ENCODE results near the gene SMCO3.

The SMCO3 gene

DNA sequence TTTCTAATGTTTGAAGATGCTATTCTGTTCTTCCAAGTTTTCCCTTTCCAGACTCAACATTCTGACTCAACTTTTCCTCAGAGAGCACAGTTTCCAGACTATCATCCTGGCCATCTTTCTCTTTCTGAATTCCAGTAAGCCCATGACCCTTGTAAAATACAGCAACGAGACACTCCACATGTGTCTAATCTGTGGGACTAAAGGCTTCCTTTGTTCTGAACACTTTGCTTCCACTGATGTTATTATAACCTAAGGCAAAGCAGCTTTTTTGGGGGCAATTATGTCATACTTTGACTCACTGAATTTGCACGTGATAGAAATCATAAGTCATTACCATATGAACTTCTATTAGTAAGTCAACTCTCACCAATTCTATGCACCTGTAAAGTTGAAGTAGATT lies 35.7 kb upstream of the SMCO3 start:
- CTCF ChIA-PET, result interaction anchor here (1.0 kb wide), 1 partner anchor 44 kb away, joined by 3 read pairs; no protein-coding TSS in a partner anchor
- H3K27me3 ChIP-seq (replicated peaks in 2 of 5; ENCODE audit: control insufficient read depth in 4 of 5, insufficient read depth in 5 of 5, low read length in 4 of 5), result no peaks in the 10 kb centered on the region
- no peak overlapping the region for H3K27ac ChIP-seq (ENCODE audit: insufficient read depth in 1 of 2, low read depth in 1 of 2, low read length in 2 of 2, poor library complexity in 1 of 2, severe bottlenecking in 2 of 2)
- H3K9me3 ChIP-seq (ENCODE audit: control extremely low read depth in 1 of 5, control insufficient read depth in 4 of 5, insufficient read depth in 2 of 5, low read depth in 1 of 5, low read length in 4 of 5), result no peaks in the 10 kb centered on the region
- 100% methylated on average over 2 of the region's 2 CpGs for WGBS (ENCODE audit: insufficient coverage)
- peaks cover 5 to 12% (median 10%) of the 10 kb centered on the region in 4 experiments for H3K4me1 ChIP-seq (ENCODE audit: control extremely low read depth in 1 of 4, control insufficient read depth in 4 of 4, insufficient read depth in 4 of 4, low read length in 3 of 4)
- no peak overlapping the region for H3K4me3 ChIP-seq (ENCODE audit: control insufficient read depth in 1 of 7, extremely low read depth in 1 of 7, insufficient read depth in 4 of 7, low read depth in 2 of 7, low read length in 6 of 7)
- DNase-seq, result no peak
- POLR2A ChIA-PET, result no interaction called here
- no peaks in the 10 kb centered on the region for H3K36me3 ChIP-seq (ENCODE audit: control insufficient read depth in 4 of 4, insufficient read depth in 4 of 4, low read length in 3 of 4)

DNA sequence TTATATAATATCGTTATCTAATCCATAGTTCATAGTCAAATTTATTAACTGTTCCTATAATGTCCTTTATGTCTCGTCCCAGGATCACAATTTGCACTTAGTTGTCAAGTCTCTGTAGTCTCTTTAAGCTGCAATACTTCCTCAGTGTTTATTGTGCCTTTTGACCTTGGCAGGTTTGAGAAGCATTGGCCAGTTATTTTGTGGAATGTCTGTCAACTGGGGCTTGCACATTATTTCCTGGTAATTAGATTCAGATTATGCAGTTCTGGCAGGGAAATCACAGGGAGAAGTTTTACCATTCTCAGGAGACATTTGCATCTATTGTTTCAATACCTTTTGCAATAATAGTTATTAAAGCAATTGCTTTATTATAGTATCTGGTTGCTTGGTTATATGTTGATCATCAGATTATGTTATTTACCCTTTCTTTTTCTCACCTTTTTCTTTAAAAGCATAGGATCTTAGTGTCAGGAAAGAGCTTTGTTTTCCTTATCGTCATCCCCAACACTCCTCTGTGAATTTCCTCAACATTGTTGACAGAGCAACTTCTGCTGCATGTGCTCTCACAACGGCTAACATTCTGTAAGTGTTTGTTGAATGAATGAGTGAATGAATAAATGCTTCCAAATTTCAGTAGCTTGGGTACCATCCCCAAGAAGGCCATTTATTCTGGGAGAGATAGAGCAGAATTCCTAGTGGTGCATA lies 33.0 kb upstream of the SMCO3 start:
- H3K4me1 ChIP-seq (ENCODE audit: control extremely low read depth in 1 of 4, control insufficient read depth in 4 of 4, insufficient read depth in 4 of 4, low read length in 3 of 4), result peaks cover 5 to 12% (median 9%) of the 10 kb centered on the region in 4 experiments
- POLR2A ChIA-PET, result interaction anchor here (0.9 kb wide), 1 partner anchor 113 kb away, joined by 3 read pairs; no protein-coding TSS in a partner anchor

DNA sequence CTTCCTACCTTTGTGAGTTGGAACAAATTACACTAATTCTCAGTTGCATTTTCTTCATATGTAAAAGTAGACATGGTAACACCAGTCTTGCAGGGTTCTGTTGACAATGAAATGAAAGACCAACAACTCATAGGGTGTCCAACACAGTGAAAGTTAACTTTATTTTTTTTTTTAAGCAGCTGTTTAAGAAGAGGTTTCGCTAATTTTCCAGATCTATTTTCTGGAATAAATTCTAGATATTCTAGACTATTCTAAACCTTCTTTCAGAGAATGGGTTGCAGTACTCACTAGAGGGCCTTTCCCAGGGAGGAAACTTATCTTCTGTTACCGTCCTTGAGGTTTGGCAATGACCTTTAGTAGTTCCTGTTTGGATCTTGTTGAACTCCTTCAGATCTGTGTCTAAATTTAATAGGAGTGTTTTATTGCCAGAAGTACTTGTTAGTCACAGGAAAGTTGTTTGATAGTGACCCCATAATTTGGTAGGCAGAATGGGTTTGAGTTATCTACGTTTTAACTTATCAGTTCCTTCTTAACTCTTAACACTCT lies 32.1 kb upstream of the SMCO3 start:
- ChIA-PET POLR2A (interaction anchor here (0.9 kb wide), 1 partner anchor 114 kb away, joined by 3 read pairs; no protein-coding TSS in a partner anchor), CTCF (interaction anchor here (0.7 to 4.9 kb wide), 14 partner anchors 9 to 172 kb away, joined by 3 to 43 read pairs (median 4); partner anchors contain the start of gene ERP27)
- no peaks in the 10 kb centered on the region for H3K9me3 ChIP-seq (ENCODE audit: control extremely low read depth in 1 of 5, control insufficient read depth in 4 of 5, insufficient read depth in 2 of 5, low read depth in 1 of 5, low read length in 4 of 5)
- H3K27ac ChIP-seq (ENCODE audit: insufficient read depth in 1 of 2, low read depth in 1 of 2, low read length in 2 of 2, poor library complexity in 1 of 2, severe bottlenecking in 2 of 2), result no peak overlapping the region
- H3K4me3 ChIP-seq (ENCODE audit: control insufficient read depth in 1 of 7, extremely low read depth in 1 of 7, insufficient read depth in 4 of 7, low read depth in 2 of 7, low read length in 6 of 7), result peak overlapping the region in 1 of 7 experiments; percentile 24
- peak; percentile 26 to 54 (median 49) for DNase-seq
- H3K36me3 ChIP-seq (ENCODE audit: control insufficient read depth in 4 of 4, insufficient read depth in 4 of 4, low read length in 3 of 4), result no peaks in the 10 kb centered on the region
- peaks cover 5 to 12% (median 9%) of the 10 kb centered on the region in 4 experiments for H3K4me1 ChIP-seq (ENCODE audit: control extremely low read depth in 1 of 4, control insufficient read depth in 4 of 4, insufficient read depth in 4 of 4, low read length in 3 of 4)
- no peaks in the 10 kb centered on the region for H3K27me3 ChIP-seq (replicated peaks in 2 of 5; ENCODE audit: control insufficient read depth in 4 of 5, insufficient read depth in 5 of 5, low read length in 4 of 5)
- 57% methylated on average over 2 of the region's 3 CpGs for WGBS (ENCODE audit: insufficient coverage)

More for the DNA sequence above, 33.0 kb upstream of the SMCO3 start:
- no peak for DNase-seq
- H3K9me3 ChIP-seq (ENCODE audit: control extremely low read depth in 1 of 5, control insufficient read depth in 4 of 5, insufficient read depth in 2 of 5, low read depth in 1 of 5, low read length in 4 of 5), result no peaks in the 10 kb centered on the region
- CTCF ChIA-PET, result interaction anchor here (0.9 to 4.9 kb wide), 15 partner anchors 37 to 374 kb away, joined by 3 to 43 read pairs (median 4); partner anchors contain the start of gene RERG
- no peak overlapping the region for H3K27ac ChIP-seq (ENCODE audit: insufficient read depth in 1 of 2, low read depth in 1 of 2, low read length in 2 of 2, poor library complexity in 1 of 2, severe bottlenecking in 2 of 2)
- no peaks in the 10 kb centered on the region for H3K27me3 ChIP-seq (replicated peaks in 2 of 5; ENCODE audit: control insufficient read depth in 4 of 5, insufficient read depth in 5 of 5, low read length in 4 of 5)
- H3K36me3 ChIP-seq (ENCODE audit: control insufficient read depth in 4 of 4, insufficient read depth in 4 of 4, low read length in 3 of 4), result no peaks in the 10 kb centered on the region
- 86% methylated on average over 2 of the region's 4 CpGs for WGBS (ENCODE audit: insufficient coverage)
- H3K4me3 ChIP-seq (ENCODE audit: control insufficient read depth in 1 of 7, extremely low read depth in 1 of 7, insufficient read depth in 4 of 7, low read depth in 2 of 7, low read length in 6 of 7), result no peak overlapping the region

DNA sequence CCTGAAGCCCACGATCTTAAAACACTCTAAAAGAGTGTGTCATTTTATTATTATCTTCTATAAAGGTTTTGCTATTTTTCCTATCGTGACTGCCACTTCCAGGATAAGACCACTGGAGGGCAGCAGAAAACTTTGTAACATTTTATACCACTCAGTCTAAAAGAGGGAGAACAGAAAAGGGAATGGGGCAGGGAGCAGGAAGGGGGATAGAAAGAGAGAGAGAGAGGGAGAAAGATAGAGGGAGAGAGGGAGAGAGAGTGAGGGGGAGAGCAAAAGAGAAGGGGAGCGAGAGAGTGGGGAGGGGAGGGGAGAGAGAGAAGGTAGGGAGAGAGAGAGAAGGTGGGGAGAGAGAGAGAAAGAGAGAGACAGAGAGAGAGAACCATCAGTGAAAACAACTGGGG lies 31.4 kb upstream of the SMCO3 start:
- WGBS (ENCODE audit: insufficient coverage), result 30% methylated on average over 1 of the region's 3 CpGs

DNA sequence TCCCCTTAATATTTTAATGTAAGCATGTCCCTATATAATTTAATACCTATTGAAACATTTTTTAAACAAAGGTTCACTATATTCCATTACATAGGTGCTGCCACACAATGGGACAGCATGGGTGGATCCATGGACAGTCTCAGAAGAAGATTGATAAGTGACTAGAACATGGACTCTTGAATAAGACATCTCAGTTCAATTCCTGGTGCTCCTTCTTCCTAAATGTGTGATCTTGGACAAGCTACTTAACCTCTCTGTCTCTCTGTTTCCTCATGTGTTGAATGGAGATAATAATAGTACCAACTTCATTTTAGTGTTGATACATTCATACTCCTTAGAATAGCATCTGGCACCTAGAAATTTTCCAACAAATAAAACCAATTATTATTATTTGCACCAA lies 30.4 kb upstream of the SMCO3 start:
- Histone ChIP-seq H3K36me3 (ENCODE audit: control insufficient read depth in 4 of 4, insufficient read depth in 4 of 4, low read length in 3 of 4) (no peaks in the 10 kb centered on the region), H3K27me3 (replicated peaks in 2 of 5; ENCODE audit: control insufficient read depth in 4 of 5, insufficient read depth in 5 of 5, low read length in 4 of 5) (no peaks in the 10 kb centered on the region), H3K4me1 (ENCODE audit: control extremely low read depth in 1 of 4, control insufficient read depth in 4 of 4, insufficient read depth in 4 of 4, low read length in 3 of 4) (peaks cover 5 to 12% (median 9%) of the 10 kb centered on the region in 4 experiments), H3K27ac (ENCODE audit: insufficient read depth in 1 of 2, low read depth in 1 of 2, low read length in 2 of 2, poor library complexity in 1 of 2, severe bottlenecking in 2 of 2) (no peak overlapping the region), H3K9me3 (ENCODE audit: control extremely low read depth in 1 of 5, control insufficient read depth in 4 of 5, insufficient read depth in 2 of 5, low read depth in 1 of 5, low read length in 4 of 5) (no peaks in the 10 kb centered on the region), H3K4me3 (ENCODE audit: control insufficient read depth in 1 of 7, extremely low read depth in 1 of 7, insufficient read depth in 4 of 7, low read depth in 2 of 7, low read length in 6 of 7) (no peak overlapping the region)
- CTCF ChIA-PET, result interaction anchor here (0.8 to 4.9 kb wide), 4 partner anchors 17 to 150 kb away, joined by 3 to 43 read pairs (median 3); no protein-coding TSS in a partner anchor
- POLR2A ChIA-PET, result no interaction called here
- no peak for DNase-seq

More for the DNA sequence above, 31.4 kb upstream of the SMCO3 start:
- Histone ChIP-seq H3K4me3 (ENCODE audit: control insufficient read depth in 1 of 7, extremely low read depth in 1 of 7, insufficient read depth in 4 of 7, low read depth in 2 of 7, low read length in 6 of 7) (no peak overlapping the region), H3K27ac (ENCODE audit: insufficient read depth in 1 of 2, low read depth in 1 of 2, low read length in 2 of 2, poor library complexity in 1 of 2, severe bottlenecking in 2 of 2) (no peak overlapping the region), H3K4me1 (ENCODE audit: control extremely low read depth in 1 of 4, control insufficient read depth in 4 of 4, insufficient read depth in 4 of 4, low read length in 3 of 4) (peaks cover 5 to 12% (median 9%) of the 10 kb centered on the region in 4 experiments), H3K9me3 (ENCODE audit: control extremely low read depth in 1 of 5, control insufficient read depth in 4 of 5, insufficient read depth in 2 of 5, low read depth in 1 of 5, low read length in 4 of 5) (no peaks in the 10 kb centered on the region), H3K36me3 (ENCODE audit: control insufficient read depth in 4 of 4, insufficient read depth in 4 of 4, low read length in 3 of 4) (no peaks in the 10 kb centered on the region), H3K27me3 (replicated peaks in 2 of 5; ENCODE audit: control insufficient read depth in 4 of 5, insufficient read depth in 5 of 5, low read length in 4 of 5) (no peaks in the 10 kb centered on the region)
- ChIA-PET CTCF (interaction anchor here (0.7 to 4.9 kb wide), 13 partner anchors 8 to 173 kb away, joined by 3 to 43 read pairs (median 4); partner anchors contain the start of gene ERP27), POLR2A (no interaction called here)
- DNase-seq, result peak; percentile 49 to 66 (median 59)

DNA sequence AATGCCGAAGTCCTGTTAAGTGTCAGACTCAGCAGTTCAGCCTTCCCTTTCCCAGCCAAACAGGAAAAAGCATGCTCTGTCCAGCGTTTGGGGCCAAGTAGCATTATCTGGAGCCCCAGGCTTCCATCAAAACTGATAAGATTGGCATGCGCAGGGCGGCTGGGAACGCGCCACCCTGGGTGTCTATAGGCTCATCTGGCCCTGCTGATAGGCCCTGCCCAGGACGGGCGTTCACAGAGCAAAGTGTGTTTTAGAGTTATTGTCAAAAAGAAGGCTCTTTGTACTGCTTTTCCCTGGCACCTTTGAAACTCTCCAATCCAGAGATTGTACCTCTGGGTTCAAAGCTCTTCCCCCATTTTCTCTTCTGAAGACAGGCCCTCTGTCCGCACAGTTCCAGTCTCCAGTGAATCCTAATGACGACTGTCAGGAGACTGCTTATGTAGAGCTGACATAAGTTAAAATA lies 29.5 kb upstream of the SMCO3 start, which contains the start of gene ART4:
TSS of gene ART4 (minus strand) at position 102 of the 463 bp plus-strand sequence. CDS start 413 bp downstream, outside the sequence.
- H3K36me3 ChIP-seq (ENCODE audit: control insufficient read depth in 4 of 4, insufficient read depth in 4 of 4, low read length in 3 of 4), result no peaks in the 10 kb centered on the region
- DNase-seq, result peak; percentile 21 to 37 (median 21)
- ChIA-PET CTCF (interaction anchor here (0.8 to 4.9 kb wide), 5 partner anchors 10 to 158 kb away, joined by 3 to 43 read pairs (median 4); no protein-coding TSS in a partner anchor), POLR2A (no interaction called here)
- peaks cover 5 to 12% (median 9%) of the 10 kb centered on the region in 4 experiments for H3K4me1 ChIP-seq (ENCODE audit: control extremely low read depth in 1 of 4, control insufficient read depth in 4 of 4, insufficient read depth in 4 of 4, low read length in 3 of 4)
- 68% methylated on average over 7 of the region's 10 CpGs for WGBS (ENCODE audit: insufficient coverage)
- no peak within 1 kb of the TSS for H3K27ac ChIP-seq (ENCODE audit: insufficient read depth in 1 of 2, low read depth in 1 of 2, low read length in 2 of 2, poor library complexity in 1 of 2, severe bottlenecking in 2 of 2)
- peaks cover 0 to 4% (median 0%) of the 10 kb centered on the region in 5 experiments for H3K9me3 ChIP-seq (ENCODE audit: control extremely low read depth in 1 of 5, control insufficient read depth in 4 of 5, insufficient read depth in 2 of 5, low read depth in 1 of 5, low read length in 4 of 5)
- no peak within 1 kb of the TSS for H3K4me3 ChIP-seq (ENCODE audit: control insufficient read depth in 1 of 7, extremely low read depth in 1 of 7, insufficient read depth in 4 of 7, low read depth in 2 of 7, low read length in 6 of 7)
- no peaks in the 10 kb centered on the region for H3K27me3 ChIP-seq (replicated peaks in 2 of 5; ENCODE audit: control insufficient read depth in 4 of 5, insufficient read depth in 5 of 5, low read length in 4 of 5)
